ENCODE results near the gene SMIM31.

SMIM31 gene

GRCh38 chr4:164753873-164754488 is at the start of gene SMIM31:
Gene SMIM31 (plus strand): TSS chr4:164754131. CDS start chr4:164770444, 16,313 bp downstream.
- no peak for TF ChIP-seq CTCF (IDR thresholded peaks at IDR 0.05; ENCODE audit: extremely low read depth, insufficient read depth, missing control alignments)
- DNase-seq (ENCODE audit: low spot score): no peak
- in situ Hi-C loops (cut with MboI; ENCODE audit: low pct_unique_long_range_greater_than_20kb, low sequenced_read_pairs, unreplicated experiment): loop anchor here (25.0 kb wide), 1 partner anchor 708 kb away; no protein-coding TSS in a partner anchor

- TF ChIP-seq CTCF (IDR thresholded peaks at IDR 0.05; ENCODE audit: extremely low read depth, insufficient read depth, missing control alignments): no peak
- in situ Hi-C loops (cut with MboI; ENCODE audit: low pct_unique_long_range_greater_than_20kb, low sequenced_read_pairs, unreplicated experiment): no loop called here
- DNase-seq (ENCODE audit: low spot score): no peak
These were observed 47.3 kb upstream of the SMIM31 start for GRCh38 chr4:164706675-164707074.

- TF ChIP-seq CTCF (IDR thresholded peaks at IDR 0.05; ENCODE audit: extremely low read depth, insufficient read depth, missing control alignments): peak; percentile 22
- in situ Hi-C loops (cut with MboI; ENCODE audit: low pct_unique_long_range_greater_than_20kb, low sequenced_read_pairs, unreplicated experiment): no loop called here
- no peak for DNase-seq (ENCODE audit: low spot score)
These were observed 37.0 kb upstream of the SMIM31 start for GRCh38 chr4:164716901-164717300.

GRCh38 chr4:164718827-164719226 is 35.1 kb upstream of the SMIM31 start:
- no peak for DNase-seq (ENCODE audit: low spot score)
- no peak for TF ChIP-seq CTCF (IDR thresholded peaks at IDR 0.05; ENCODE audit: extremely low read depth, insufficient read depth, missing control alignments)
- in situ Hi-C loops (cut with MboI; ENCODE audit: low pct_unique_long_range_greater_than_20kb, low sequenced_read_pairs, unreplicated experiment): no loop called here

GRCh38 chr4:164725066-164725465 is 28.9 kb upstream of the SMIM31 start:
- DNase-seq (ENCODE audit: low spot score): no peak
- TF ChIP-seq CTCF (IDR thresholded peaks at IDR 0.05; ENCODE audit: extremely low read depth, insufficient read depth, missing control alignments): no peak
- in situ Hi-C loops (cut with MboI; ENCODE audit: low pct_unique_long_range_greater_than_20kb, low sequenced_read_pairs, unreplicated experiment): no loop called here

GRCh38 chr4:164730705-164731393 is 23.1 kb upstream of the SMIM31 start:
- in situ Hi-C loops (cut with MboI; ENCODE audit: low pct_unique_long_range_greater_than_20kb, low sequenced_read_pairs, unreplicated experiment): no loop called here
- no peak for TF ChIP-seq CTCF (IDR thresholded peaks at IDR 0.05; ENCODE audit: extremely low read depth, insufficient read depth, missing control alignments)

More at GRCh38 chr4:164730705-164731393, 23.1 kb upstream of the SMIM31 start:
- no peak for DNase-seq (ENCODE audit: low spot score)

Data from GM13977 (cell line).